ENCODE data around the gene FAM163B. TPM values are rescaled to one million over a fixed set of nuclear protein-coding genes. Genes with fewer than 3 reads are reported as not detected.

The FAM163B gene
- polyA plus RNA-seq, 1 experiment, result not detected

DNA sequence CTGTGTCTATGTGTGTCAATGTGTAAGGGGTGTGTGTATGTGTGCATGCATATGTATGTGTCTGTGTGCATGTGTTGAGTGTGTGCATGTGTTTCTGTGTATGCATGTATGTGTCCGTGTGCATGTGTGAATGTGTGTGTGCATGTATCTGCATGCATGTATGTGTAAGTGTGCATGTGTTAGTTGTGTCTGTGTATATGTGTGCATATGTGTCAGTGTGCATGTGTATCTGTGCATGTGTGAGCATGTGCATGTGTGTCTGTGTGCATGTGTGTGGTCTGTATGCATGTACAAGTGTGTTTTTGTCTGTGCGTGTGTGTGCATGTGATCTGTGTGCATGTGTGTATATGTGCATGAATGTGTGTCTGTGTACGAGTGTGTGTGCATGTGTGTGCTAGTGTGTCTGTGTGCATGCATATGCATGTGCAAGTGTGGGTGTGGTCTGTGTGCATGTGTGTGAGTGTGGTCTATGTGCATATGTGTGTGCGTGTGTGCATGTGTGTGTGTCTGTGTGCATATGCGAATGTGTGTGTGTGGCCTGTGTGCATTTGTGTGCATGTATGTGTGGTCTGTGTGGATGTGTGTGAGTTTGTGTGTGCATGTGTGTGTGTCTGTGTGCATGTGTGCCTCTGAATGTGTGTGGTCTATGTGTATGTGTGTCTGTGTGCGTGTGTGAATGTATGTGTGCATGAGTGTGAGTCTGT is 9.6 kb downstream of the FAM163B start:
- Histone ChIP-seq H3K27me3 (ENCODE audit: control insufficient read depth, insufficient read depth, low read length) (0 out of 2 replicates have a peak, but pooled peaks cover 1% of the 10 kb centered on the region), H3K4me3 (ENCODE audit: low read depth, low read length) (no peak overlapping the region), H3K36me3 (ENCODE audit: control insufficient read depth, insufficient read depth, low read length) (no peaks in the 10 kb centered on the region)
- DNase-seq (ENCODE audit: low read depth), result no peak
- CTCF ChIA-PET, result no interaction called here
- POLR2A ChIA-PET, result no interaction called here
- TF ChIP-seq, protein P1, sequence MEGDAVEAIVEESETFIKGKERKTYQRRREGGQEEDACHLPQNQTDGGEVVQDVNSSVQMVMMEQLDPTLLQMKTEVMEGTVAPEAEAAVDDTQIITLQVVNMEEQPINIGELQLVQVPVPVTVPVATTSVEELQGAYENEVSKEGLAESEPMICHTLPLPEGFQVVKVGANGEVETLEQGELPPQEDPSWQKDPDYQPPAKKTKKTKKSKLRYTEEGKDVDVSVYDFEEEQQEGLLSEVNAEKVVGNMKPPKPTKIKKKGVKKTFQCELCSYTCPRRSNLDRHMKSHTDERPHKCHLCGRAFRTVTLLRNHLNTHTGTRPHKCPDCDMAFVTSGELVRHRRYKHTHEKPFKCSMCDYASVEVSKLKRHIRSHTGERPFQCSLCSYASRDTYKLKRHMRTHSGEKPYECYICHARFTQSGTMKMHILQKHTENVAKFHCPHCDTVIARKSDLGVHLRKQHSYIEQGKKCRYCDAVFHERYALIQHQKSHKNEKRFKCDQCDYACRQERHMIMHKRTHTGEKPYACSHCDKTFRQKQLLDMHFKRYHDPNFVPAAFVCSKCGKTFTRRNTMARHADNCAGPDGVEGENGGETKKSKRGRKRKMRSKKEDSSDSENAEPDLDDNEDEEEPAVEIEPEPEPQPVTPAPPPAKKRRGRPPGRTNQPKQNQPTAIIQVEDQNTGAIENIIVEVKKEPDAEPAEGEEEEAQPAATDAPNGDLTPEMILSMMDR (IDR thresholded peaks at IDR 0.05; ENCODE audit: insufficient read depth, low read depth, low read length), result no peak

DNA sequence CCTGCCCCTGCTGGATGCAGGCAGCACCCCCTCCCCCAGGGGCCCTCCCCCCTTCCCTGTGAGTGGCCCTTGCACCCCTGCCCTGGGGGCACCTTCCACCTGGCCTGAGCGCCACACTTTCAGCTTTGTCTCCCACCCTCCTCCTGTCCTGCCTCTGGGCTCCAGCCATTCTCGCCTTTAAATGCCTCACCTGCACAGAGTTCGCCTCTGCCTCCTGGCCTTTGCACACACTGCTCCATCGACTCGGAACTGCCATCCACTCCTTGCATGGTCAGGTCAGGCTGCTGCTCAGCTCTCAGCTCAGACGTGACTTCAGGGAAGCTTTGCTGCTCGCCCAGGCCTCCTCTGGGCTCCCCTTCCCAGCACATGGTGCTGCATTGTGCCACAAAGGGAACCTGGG is 10.2 kb downstream of the FAM163B start:
- POLR2A ChIA-PET, result no interaction called here
- TF ChIP-seq, protein P1 (IDR thresholded peaks at IDR 0.05; ENCODE audit: insufficient read depth, low read depth, low read length), result no peak
- 0 out of 2 replicates have a peak, but pooled peaks cover 1% of the 10 kb centered on the region for H3K27me3 ChIP-seq (ENCODE audit: control insufficient read depth, insufficient read depth, low read length)
- H3K4me3 ChIP-seq (ENCODE audit: low read depth, low read length), result no peak overlapping the region
- H3K36me3 ChIP-seq (ENCODE audit: control insufficient read depth, insufficient read depth, low read length), result no peaks in the 10 kb centered on the region
- CTCF ChIA-PET, result no interaction called here
- no peak for DNase-seq (ENCODE audit: low read depth)

DNA sequence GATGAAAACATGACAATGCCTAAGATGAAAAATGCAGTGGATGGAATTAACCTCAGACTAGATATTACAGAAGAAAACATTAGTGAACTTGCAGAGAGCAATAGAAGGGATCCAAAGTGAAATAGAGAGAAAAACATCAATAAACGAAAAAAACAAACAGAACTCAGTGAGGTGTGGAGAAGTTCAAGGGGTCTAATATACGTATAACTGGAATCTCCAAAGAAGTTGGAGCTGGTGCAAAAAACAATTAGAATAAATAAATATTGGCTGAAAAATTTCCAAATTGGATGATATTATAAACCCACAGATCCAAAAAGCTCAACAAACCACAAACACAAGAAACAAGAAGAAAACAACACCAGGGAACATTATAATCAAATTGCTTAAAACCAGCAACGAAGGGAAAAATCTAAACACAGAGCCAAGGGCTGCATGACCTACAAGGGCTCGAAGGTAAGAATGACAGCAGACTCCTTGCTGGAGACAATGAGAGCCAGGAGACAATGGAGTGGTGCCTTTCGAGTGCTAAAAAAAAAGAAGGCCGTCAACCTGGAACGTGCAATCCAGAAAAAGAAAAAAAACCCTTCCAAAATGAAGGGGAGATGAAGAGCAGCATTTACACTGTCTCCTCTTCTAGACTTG is 11.8 kb downstream of the FAM163B start:
- no peak overlapping the region for H3K4me3 ChIP-seq (ENCODE audit: low read depth, low read length)
- TF ChIP-seq, protein P1 (IDR thresholded peaks at IDR 0.05; ENCODE audit: insufficient read depth, low read depth, low read length), result no peak
- H3K36me3 ChIP-seq (ENCODE audit: control insufficient read depth, insufficient read depth, low read length), result no peaks in the 10 kb centered on the region
- H3K27me3 ChIP-seq (ENCODE audit: control insufficient read depth, insufficient read depth, low read length), result 0 out of 2 replicates have a peak, but pooled peaks cover 1% of the 10 kb centered on the region
- ChIA-PET POLR2A (no interaction called here), CTCF (no interaction called here)
- no peak for DNase-seq (ENCODE audit: low read depth)

DNA sequence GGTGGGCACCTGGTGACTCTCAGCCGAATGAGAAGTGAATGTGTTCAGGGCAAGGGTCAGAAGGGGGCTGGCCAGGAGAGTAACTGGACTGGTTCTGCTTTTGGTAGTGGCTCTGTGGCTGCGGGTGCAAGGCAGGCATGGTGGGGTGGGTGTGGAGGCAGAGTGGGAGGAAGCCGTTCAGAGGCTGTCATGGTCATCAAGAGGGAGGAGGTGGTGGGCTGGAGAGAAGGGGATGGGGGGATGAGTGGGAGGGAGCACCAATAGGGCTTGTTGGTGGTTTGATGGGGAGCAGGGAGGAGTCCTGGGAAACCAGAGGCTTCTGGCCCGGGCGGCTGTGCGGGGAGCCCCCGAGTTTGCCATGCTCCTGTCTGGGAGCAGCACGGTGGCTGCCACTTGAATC is 13.3 kb downstream of the FAM163B start:
- DNase-seq (ENCODE audit: low read depth), result no peak
- H3K27me3 ChIP-seq (ENCODE audit: control insufficient read depth, insufficient read depth, low read length), result no peaks in the 10 kb centered on the region
- no peaks in the 10 kb centered on the region for H3K36me3 ChIP-seq (ENCODE audit: control insufficient read depth, insufficient read depth, low read length)
- TF ChIP-seq, protein P1 (IDR thresholded peaks at IDR 0.05; ENCODE audit: insufficient read depth, low read depth, low read length), result no peak
- ChIA-PET POLR2A (no interaction called here), CTCF (no interaction called here)
- no peak overlapping the region for H3K4me3 ChIP-seq (ENCODE audit: low read depth, low read length)

DNA sequence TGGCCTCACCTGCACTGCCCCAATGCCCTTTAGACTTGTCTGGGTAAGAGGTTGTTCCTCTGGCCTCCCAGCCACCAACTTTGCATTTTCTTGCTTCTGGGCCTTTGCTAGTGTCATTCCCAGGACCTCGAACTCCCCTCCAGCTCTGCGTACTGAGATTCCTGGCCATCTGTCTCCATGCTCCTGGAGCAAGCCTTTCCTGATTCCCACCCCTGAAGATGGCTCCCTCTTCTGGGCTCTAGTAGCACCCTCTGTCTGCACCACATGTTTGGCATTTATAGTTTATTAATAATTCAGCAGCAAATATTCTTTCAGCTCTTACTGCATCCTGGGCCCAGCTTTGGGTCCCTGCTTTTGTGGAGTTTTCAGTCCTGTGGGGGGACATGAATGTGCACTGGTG is 14.9 kb downstream of the FAM163B start:
- H3K4me3 ChIP-seq (ENCODE audit: low read depth, low read length), result no peak overlapping the region
- ChIA-PET CTCF (interaction anchor here (0.8 to 1.2 kb wide), 2 partner anchors 134 to 407 kb away, joined by 3 read pairs; no protein-coding TSS in a partner anchor), POLR2A (no interaction called here)
- TF ChIP-seq, protein P1 (IDR thresholded peaks at IDR 0.05; ENCODE audit: insufficient read depth, low read depth, low read length), result no peak
- H3K36me3 ChIP-seq (ENCODE audit: control insufficient read depth, insufficient read depth, low read length), result no peaks in the 10 kb centered on the region
- H3K27me3 ChIP-seq (ENCODE audit: control insufficient read depth, insufficient read depth, low read length), result no peaks in the 10 kb centered on the region
- no peak for DNase-seq (ENCODE audit: low read depth)
